ENCODE data around the gene EXOC4.
"Not testable (repeated sequence)": the region's sequence is repeated elsewhere in the genome, so short reads cannot be mapped to it uniquely, and the experiment has no call there.

The EXOC4 gene

DNA sequence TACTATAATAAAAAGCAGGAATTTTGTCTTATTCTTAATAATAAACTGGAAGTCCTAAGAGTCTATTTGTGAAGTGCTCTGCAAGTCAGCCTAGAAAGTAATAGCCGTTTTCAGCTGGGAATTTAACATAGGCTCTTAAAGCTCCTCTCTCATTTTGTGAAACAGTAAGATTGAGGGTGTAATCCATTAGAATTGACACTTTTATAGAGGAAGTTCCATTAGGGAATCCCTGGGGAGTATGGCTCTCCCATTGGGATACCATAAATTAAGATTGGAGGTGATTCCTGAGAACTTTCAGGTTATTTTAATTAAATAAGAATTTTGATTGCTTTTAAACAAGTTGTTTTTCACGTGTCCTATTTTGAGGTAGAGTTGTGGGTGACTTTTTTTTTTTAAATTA, 68.0 kb downstream of the EXOC4 start:
- DNase-seq: no peak

DNA sequence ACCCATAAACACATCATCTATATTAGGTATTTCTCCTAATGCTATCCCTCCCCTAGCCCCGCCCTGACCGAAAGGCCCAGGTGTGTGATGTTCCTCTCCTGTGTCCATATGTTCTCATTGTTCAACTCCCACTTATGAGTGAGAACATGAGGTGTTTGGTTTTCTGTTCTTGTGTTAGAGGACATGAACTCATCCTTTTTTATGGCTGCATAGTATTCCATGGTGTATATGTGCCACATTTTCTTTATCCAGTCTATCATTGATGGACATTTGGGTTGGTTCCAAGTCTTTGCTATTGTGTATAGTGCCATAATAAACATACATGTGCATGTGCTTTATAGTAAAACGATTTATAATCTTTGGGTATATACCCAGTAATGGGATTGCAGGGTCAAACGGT, 68.5 kb downstream of the EXOC4 start:
- DNase-seq: not testable (repeated sequence)

DNA sequence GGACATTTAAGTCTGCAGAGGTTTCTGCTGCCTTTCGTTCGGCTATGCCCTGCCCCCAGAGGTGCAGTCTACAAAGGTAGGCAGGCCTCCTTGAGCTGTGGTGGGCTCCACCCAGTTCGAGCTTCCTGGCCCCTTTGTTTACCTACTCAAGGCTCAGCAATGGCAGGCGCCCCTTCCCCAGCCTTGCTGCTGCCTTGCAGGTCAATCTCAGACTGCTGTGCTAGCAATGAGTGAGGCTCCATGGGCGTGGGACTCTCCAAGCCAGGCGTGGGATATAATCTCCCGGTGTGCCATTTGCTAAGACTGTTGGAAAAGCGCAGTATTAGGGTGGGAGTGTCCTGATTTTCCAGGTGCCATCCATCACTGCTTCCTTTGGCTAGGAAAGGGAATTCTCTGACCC, 73.9 kb downstream of the EXOC4 start:
- not testable (repeated sequence) for DNase-seq

DNA sequence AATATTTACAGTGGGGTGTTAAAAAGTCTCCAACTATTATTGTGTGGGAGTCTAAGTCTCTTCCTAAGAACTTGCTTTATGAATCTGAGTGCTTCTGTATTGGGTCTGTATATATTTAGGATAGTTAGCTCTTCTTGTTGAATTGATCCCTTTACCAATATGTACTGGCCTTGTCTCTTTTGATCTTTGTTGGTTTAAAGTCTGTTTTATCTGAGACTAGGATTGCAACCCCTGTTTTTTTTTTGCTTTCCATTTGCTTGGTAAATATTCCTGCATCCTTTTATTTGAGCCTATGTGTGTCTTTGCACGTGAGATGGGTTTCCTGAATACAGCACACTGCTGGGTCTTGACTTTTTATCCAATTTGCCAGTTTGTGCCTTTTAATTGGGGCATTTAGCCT, 75.1 kb downstream of the EXOC4 start:
- DNase-seq: not testable (repeated sequence)

DNA sequence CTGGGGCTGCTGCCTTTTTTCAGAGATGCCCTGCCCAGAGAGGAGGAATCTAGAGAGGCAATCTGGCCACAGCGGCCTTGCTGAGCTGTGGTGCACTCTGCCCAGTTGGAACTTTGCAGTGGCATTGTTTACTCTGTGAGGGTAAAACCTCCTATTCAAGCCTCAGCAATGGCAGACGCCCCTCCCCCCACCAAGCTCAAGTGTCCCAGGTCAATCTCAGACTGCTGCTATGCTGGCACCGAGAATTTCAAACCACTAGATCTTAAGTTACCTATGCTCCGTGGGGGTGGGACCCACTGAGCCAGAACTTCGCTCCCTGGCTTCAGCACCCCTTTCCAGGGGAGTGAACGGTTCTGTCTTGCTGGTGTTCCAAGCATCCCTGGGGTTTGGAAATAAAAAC, 77.2 kb downstream of the EXOC4 start:
- no peak for DNase-seq

DNA sequence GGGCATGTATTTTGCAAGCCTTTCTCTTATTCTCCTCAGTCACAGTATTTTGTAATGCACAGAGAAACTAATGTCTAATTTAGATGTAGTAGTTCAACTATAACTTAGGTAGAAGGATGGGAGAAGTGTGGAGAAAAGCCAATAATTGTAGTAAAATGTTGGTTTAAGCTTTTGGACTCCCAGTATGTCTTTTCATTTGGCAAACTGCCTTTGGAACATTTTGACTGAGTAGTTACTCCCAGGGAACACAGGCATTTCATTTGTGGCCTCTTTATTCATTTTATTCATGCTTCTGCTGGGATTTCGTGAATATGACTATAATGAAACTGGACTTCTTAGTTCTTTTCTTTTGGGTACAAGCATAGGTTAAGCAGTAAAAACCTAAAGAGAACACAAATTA, 79.0 kb downstream of the EXOC4 start:
- DNase-seq: no peak

DNA sequence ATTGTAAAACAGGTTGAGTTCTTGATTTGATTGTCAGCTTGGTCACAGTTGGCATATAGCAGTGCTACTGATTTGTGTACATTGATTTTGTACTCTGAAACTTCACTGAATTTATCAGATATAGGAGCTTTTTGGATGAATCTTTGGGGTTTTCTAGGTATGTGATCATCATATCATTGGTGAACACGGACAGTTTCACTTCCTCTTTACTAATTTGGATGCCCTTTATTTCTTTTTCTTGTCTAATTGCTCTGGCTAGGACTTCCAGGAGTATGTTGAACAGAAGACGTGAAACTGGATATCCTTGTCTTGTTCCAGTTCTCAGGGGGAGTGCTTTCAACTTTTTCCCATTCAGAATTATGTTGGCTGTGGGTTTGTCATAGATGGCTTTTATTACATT, 86.9 kb downstream of the EXOC4 start:
- no peak for DNase-seq

DNA sequence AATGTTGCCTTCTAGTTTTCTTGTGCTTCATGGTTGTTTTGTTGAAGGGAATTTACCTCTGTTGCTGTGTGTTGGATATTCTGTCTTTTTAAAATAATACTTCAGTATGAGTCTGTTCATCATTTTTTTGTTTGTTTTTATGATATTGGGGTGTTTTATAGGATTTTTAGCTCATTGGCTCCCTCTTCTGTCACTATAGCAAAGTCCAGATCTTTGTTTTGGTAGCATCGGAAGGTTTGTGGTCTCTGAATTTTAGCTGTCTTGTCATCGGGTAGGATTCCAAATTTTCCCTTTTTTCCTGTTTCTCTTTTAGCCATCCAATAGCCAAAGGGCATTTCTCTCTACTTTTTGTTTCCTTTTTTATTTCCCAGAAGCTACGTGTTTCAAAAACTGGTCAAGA, 91.4 kb downstream of the EXOC4 start:
- DNase-seq: peak; percentile 37 to 75

DNA sequence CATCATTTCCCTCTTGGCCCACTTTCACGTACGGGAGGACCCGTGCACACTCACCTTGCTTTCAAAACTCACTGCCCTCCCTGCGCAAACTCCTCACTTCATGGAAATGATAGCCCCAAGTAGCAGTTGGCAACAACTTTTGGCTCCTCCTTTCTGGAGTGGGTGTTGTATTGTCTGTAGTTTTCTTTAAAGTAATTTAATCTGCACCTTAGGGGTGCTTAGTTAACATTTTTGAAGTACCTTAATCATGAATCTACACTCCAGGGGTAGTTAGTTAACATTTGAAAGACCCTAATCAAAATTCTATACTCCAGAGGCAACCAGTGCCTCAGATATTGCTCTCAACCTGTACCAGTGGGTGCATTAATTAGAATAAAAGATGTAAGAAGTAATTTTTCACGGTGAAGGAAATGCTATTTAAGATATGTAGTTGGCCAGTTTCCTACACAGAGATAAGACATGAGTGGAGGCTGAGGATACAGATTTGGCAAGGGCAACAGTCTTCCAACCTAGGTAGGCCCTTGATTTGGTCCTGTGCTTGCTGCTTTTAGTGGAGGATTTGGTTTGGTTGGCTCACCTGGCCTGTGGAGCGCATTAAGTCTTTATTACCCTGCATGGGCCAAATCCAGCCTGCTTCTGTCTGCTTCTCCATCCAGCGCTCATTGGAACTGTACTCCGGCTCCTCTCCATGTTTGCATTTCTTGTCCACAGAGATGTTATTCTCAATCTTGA, 93.0 kb downstream of the EXOC4 start:
- no peak for DNase-seq

DNA sequence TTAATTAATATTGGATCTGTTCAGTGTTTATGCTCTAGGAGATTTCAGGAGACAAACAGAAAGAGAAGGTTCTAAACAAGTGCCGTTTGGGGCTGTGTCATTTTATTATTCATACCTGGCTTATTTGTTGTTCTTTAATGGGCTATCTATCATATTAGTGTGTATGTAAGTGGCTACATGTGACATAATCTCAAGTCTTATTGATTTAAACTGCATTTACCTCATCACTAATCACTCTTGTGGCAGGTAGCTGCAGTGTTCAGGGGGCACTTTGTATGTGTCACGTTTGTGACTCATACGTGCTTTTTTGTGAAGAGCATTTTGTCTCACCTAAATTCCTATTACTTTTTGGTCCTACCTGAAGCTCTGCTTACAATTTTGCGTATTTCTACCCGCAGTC, 95.4 kb downstream of the EXOC4 start:
- no peak for DNase-seq

DNA sequence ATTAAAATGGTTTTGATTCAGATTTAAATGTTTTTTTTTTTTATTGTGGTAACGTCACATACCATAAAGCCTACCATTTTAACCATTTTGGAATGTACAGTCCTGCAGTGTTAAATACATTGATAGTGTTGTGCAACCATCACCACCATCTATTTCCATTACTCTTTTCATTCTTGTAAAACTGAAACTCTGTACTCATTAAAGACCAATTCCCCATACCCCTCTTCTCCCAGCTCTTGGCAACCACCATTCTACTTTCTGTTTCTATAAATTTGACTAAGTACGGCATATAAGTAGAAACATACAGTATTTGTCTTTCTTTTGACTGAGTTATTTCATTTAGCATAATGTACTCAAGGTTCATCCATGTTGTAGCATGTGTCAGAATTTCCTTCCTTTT, 96.2 kb downstream of the EXOC4 start:
- DNase-seq: no peak

DNA sequence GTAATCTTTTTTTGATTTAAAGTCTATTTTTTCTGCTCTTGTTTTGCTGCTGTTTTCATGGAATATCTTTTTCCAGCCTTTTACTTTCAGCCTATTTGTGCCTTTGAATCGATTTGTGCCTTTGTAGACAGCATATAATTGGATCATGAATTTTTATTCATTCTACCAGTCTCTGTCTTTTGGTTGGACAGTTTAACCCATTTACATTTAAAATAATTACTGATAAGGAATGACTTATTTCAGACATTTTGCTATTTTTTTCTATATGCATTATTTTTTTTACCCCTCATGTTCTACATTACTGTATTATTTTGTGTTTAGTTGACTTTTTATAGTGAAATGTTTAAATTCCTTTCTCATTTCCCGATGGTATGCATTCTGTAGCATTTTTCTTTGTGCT, 99.6 kb downstream of the EXOC4 start:
- DNase-seq: no peak

DNA sequence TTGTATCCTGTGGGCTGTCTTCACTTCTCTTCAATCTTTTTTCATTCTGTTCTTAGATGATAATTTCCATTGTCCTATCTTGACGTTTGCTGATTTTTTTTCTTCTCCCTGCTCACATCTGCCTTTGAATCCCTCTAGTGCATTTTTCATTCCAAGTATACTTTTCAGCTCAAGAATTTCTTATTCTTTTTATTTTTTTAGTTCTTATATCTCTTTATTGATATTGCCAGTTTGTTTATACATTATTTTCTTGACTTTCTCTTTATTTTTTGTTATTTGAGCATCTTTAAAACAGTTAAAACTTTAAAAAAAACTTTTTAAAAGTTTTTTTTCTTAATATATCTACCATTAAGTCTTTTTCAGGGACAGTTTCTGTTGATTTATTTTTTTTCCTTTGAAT, 100.9 kb downstream of the EXOC4 start:
- DNase-seq: no peak

DNA sequence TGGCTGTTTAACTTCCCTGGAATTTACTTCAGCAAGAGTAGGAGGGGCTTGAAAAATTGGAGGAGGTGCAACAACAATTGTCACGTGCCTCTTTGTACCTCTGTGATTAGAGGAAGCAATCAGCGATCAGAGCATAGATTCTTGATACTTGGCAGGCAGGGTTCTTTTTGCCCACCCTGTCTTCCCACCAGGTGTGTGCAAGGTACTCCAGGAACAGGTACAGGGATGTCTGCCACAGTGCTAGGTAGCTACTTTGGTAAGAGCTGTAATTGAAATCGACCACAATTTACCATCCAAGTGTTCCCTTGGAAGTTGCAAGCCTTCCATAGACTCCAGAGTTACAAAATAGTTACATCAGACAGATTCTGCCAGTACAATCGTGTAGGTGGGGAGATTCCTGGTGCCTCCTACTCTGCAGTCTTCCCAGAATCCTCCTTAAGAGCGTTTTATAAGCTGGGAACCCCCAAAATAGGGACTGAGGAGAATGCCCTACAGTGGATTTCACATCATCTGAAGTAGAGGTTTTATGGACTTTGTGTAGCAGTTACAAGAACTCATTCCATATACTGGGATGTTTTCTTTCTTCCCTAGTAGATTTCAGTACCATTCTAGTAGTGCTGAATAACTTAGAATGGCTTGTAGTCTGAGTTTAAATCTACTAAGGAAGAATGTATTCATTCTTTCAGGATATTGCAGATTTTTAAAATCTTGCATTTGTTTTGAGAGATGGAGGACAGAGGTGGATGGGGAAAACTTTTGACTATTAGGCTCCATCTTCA, 101.9 kb downstream of the EXOC4 start:
- no peak for DNase-seq

DNA sequence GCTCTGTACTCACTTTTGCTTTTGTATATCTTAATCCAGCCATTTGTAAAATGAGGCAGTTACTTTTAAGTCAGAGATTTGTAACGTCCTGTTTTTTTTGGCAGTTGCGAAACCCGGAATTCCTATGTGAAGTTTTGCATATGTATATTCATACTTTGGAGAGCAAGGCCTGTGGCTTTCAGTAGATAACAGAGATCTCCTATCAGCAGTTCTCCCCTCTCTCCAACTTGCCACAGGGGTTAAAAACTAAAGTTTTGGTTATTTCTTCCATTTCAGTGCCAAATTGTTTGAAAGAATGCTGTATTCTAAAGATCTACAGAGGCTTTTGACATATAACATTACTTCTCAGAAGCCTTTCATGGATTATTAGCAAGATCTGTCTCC, 102.4 kb downstream of the EXOC4 start:
- DNase-seq: no peak

DNA sequence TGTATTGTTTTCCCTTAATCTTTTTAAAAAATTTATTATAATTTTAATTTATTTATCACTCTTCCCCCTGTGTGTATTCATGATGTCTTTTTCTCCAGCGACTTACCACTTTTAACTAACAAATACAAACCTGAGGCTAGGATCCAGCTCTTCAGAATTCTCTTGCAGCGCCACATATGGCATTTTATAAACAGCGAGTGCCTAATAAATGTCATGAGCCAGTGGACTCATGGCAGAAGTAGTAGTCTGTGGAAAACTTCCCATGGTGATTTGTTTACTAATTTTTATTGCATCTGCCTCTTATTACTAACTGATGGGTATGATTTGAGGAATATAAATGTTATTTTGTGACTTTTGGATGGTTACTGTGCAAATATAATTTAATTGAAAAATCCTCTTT, 102.9 kb downstream of the EXOC4 start:
- no peak for DNase-seq

DNA sequence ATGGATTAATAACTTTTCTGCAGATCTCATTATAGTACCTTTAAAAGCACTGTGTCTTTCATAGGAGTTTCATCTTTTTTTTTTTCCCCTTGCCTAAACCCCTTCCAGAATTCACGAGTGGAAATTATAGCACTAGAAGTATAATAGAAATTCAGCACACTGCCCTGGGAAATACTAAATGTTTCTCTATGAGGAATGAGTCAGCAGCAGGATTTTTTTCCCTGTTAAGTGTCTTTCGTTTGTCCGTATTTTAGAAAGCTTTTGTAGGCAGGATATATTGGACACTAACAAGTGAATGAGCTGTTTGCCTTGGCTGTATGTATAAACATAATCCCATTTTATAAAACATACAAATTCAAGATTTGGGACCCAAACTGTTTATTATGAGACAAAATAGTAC, 105.8 kb downstream of the EXOC4 start:
- DNase-seq: no peak

DNA sequence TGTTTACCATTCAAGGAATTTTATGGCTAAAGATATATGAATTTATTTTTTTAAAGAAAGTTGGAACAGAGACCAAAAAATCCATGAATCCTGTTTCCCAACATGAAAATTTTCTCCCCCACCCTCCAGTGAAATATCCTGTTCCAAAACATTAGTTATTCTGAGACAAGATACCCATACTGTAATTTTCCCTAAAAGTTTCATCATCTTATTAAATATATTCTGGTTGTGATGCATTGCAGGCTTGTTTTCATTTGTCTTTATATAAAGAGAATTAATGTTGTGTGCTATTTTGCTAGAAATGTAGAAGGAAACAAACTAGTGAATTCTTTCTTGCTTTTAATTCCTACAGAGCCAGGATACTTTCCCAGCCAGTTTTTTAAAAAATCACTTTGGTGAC, 106.6 kb downstream of the EXOC4 start:
- no peak for DNase-seq

DNA sequence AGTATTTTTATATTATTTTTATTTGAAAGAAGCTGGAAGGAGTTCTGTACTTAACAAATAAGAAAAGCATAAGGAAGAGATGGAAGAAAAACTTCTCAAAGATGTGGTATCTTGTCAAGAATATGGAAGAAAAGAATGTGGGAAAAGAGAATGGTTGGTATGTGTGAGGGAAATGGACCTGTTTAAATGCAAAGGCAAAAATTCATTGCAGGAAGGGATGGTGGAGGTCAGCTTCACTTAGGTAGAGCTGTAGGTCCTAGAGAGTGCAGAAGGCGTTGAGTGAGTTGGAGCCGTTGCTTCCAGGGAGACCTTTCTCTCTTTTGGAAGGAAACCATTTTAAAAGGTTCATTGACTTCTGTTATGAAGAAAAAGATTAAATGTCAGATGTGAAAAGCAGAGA, 107.3 kb downstream of the EXOC4 start:
- no peak for DNase-seq

DNA sequence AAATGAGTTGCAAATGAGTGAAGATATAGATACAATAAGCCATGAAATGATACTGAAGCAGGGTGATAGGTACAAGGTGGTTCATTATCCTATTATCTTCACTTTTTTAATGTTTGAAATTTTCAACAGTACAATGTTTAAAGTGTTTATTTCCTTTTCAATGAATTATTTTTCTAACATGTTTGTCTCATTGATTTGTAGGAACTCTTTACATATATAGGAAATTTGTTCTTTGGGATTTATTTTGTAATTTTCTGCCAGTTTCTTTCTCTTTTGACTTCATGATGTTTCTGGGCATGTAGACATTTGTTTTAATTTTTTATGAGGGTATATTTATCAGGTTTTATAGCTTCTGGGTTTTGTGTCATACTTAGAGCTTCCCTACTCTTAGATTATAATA, 108.9 kb downstream of the EXOC4 start:
- no peak for DNase-seq

DNA sequence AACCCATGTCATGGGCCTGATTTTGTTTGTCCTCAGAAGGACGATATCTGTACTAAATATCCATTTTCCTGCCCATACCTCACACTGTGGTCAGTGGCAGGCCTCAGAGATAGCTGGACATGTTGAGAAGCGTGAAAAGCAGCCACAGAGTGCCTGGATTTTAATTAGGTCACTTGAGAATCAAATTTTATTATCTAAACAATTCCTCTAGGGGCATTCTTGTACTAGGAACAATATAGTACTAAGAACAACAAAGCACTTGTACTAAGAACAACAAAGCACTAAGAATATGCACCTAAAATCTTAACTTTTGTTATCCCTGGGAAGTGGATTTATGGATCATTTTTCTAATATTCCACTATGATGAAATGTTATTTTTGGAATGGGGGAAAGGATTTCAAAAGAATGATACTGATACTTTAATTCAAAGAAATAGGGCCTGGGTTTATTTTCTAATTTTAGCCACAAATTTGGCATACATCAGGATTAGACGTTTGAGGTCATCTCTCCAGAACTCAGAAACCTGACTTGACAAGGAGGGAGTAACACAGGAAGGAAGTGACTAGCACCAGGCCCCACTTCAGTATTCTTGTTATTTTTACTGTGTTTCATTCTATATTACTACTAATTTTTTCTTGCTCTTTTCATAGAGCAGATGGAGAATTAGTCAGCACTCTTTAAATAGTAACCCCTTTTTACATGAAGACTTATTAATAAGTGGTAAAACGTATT, 112.2 kb downstream of the EXOC4 start:
- DNase-seq: peak; percentile 35 to 44

DNA sequence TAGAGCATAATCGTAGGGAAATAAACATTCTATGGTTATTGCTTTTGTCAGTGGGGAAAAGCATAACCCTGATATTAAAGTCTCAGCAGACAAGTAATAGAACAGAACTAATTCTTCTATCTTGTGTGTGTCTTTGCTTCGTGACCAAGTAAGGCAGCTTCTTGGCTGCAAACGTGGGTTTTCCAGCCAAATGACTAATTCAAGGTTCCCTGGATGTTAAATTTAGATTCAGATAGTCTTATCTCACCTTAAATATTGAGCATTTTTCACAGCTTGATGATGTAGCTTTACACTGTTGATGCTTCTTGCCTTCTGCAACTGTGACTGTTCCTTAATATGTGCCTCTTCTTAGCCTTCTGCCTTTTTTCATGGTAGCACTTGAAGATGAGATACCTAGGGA, 113.0 kb downstream of the EXOC4 start:
- DNase-seq: no peak

DNA sequence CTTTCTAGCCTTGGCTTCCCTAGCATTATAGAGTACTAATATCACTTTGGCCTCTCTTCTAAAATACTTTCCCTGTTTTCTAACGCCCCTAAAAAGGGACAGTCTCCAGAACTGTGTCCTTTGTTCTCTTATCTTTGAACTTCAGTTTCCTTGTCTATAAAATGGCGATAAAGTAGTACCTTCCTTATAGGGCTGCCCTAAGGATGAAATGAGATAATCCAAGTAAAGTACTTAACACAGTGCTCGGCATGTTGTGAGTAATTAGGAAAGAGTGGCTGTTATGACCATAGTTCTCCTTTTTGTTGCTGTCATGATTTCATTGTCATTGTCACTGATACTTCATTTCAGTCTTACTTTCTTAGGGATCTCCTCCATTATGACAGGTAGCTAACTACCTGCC, 114.7 kb downstream of the EXOC4 start:
- no peak for DNase-seq

DNA sequence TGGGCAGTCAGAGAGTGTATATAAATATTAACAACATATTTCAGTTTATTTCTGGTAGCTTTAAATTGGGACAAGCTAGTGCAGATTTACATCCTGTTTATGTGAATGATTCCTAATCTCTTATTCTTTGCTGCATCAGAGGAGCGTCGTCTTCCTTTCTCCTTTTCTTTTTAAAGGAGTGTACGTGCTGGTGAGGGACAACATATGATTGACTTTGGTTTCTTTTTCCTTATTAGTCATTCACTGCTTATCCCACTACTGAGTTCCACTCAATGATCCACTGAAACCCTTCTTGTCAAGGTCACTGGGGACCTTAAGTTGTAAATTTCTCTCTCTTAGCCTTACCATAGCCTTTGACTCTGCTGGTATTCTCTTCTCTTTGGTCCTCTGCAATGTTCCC, 116.3 kb downstream of the EXOC4 start:
- DNase-seq: no peak
